ENCODE data around the gene PHF19.

The PHF19 gene

DNA sequence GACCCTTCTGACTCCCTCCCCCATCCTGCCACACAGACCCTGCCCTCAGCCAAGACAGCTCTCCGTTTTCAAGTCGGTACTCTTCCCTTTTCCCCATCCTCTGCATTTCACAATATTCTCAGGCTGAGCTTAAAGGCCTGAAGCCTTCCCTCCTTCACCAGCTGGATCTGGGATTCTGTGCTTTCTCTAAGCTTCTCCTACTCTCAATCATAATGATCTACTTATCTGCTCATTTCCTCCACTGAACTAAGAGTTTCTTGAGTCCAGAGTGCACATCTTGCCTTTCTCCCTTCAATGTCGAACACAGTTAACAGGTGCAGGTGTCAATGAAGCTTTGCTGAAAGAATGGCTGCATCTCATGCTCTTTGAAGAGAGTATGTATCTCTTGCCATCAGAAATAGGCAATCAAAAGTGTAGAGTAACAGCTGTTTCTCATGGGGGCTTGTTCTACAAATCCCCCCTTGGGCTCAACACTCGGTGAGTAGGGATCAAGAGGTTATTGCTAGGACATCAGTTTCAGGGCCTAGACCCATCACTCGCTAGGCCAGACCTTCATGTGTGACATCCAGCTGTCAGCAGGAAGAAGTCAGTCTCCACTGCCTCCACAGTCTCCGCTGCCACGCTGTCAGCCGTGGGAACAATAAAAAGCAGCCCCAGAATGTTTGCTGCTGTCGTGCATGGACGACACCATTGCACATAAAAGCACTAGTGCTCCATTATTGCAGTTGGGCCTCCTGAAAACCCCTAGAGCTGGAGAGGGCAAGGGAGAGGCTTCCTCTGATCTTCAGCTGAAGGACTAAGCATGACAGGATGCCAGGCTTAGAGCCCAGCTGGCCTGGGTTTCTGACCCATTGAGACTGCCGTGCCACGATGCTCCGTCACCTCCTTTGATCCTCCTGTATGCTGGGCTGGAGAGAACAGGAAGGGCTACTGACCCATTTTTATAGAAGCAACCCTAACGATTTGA lies 25.9 kb upstream of the PHF19 start:
- no peak for DNase-seq
- Histone ChIP-seq H3K9me3 (ENCODE audit: control insufficient read depth, low read length) (no peaks in the 10 kb centered on the region), H3K27ac (ENCODE audit: insufficient read depth, low read length, poor library complexity, severe bottlenecking) (peak overlapping the region; percentile 89), H3K4me3 (ENCODE audit: insufficient read depth, low read depth, low read length, poor library complexity, severe bottlenecking) (no peak overlapping the region), H3K36me3 (ENCODE audit: control insufficient read depth, insufficient read depth, low read length) (peaks cover 34% of the 10 kb centered on the region), H3K27me3 (replicated peaks; ENCODE audit: control insufficient read depth, insufficient read depth, low read length, poor library complexity, severe bottlenecking) (no peaks in the 10 kb centered on the region), H3K4me1 (ENCODE audit: control insufficient read depth, insufficient read depth, low read length, poor library complexity, severe bottlenecking) (peaks cover 57% of the 10 kb centered on the region)

DNA sequence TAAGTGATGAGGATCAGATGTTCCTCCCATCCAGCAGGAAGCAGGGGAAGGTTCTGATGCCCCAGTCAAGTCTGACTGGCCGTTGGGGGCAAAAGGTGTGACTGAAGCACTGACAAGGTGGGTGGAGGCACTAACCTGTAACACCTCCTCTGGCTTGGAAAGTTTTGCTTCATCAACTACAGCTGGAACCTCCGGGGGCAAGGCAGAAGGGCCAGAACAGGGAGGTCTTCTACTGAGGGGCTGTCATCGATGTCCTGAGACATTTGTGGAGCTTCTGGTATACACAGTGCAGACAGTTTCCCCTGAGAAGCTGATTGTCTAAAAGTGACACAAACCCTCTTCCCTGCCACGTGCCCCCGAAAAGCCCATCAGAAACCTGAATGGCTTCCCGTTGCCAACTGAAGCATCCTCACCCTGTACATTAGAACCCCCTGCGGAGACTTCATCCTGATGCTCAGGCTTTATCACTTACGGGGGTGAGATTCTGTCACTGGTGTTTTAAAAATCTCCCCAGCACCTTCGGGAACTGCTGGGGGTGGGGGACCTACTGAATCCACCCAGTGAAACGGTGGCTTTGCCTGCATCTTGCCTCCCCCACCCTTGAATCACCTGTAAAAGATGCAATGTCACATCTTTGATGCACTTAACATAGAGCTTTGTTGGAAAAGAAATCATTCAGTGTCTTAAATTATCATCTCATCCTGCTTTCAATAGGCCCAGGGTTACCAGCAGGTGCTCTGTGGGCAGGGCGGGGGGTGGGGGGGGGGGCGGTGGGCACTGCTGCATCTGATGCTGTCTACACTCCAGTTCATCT lies 25.0 kb upstream of the PHF19 start:
- Histone ChIP-seq H3K4me3 (ENCODE audit: insufficient read depth, low read depth, low read length, poor library complexity, severe bottlenecking) (no peak overlapping the region), H3K36me3 (ENCODE audit: control insufficient read depth, insufficient read depth, low read length) (peaks cover 25% of the 10 kb centered on the region), H3K4me1 (ENCODE audit: control insufficient read depth, insufficient read depth, low read length, poor library complexity, severe bottlenecking) (peaks cover 61% of the 10 kb centered on the region), H3K27me3 (replicated peaks; ENCODE audit: control insufficient read depth, insufficient read depth, low read length, poor library complexity, severe bottlenecking) (no peaks in the 10 kb centered on the region), H3K27ac (ENCODE audit: insufficient read depth, low read length, poor library complexity, severe bottlenecking) (peak overlapping the region; percentile 89), H3K9me3 (ENCODE audit: control insufficient read depth, low read length) (no peaks in the 10 kb centered on the region)
- DNase-seq: no peak

GRCh38 chr9:120900824-120901223 lies 23.8 kb upstream of the PHF19 start:
- no peak for DNase-seq
- peaks cover 55% of the 10 kb centered on the region for H3K4me1 ChIP-seq (ENCODE audit: control insufficient read depth, insufficient read depth, low read length, poor library complexity, severe bottlenecking)
- no peaks in the 10 kb centered on the region for H3K27me3 ChIP-seq (replicated peaks; ENCODE audit: control insufficient read depth, insufficient read depth, low read length, poor library complexity, severe bottlenecking)
- peak overlapping the region; percentile 21 for H3K27ac ChIP-seq (ENCODE audit: insufficient read depth, low read length, poor library complexity, severe bottlenecking)
- H3K4me3 ChIP-seq (ENCODE audit: insufficient read depth, low read depth, low read length, poor library complexity, severe bottlenecking): no peak overlapping the region
- H3K9me3 ChIP-seq (ENCODE audit: control insufficient read depth, low read length): no peaks in the 10 kb centered on the region
- peaks cover 18% of the 10 kb centered on the region for H3K36me3 ChIP-seq (ENCODE audit: control insufficient read depth, insufficient read depth, low read length)

DNA sequence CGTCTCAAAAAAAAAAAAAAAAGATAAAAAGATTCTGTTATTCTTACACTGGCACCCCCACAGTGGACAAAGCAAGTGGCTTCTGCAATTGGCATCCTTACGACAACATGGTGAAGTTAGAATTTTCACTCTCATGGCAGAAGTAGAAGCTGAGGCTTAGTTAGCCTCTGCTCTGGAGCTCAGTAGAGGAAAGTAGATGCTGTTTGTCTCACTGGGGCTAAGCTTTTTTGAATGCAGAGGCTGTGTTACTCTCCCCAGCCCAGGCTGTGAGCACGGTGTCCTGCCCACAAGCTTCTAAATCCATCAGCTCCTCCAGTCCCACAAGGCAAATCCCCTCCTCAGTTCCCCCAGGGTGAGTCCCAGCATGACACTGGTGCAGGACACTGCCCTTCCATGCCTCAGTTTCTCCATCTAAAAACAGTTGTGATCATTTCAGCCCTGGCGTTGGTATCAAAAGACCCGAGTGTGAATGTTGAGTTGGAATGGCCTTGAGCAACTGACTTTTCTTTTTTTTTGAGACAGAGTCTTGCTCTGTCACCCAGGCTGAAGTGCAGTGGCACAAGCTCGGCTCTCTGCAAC lies 22.6 kb upstream of the PHF19 start:
- Histone ChIP-seq H3K27me3 (replicated peaks; ENCODE audit: control insufficient read depth, insufficient read depth, low read length, poor library complexity, severe bottlenecking) (no peaks in the 10 kb centered on the region), H3K27ac (ENCODE audit: insufficient read depth, low read length, poor library complexity, severe bottlenecking) (no peak overlapping the region), H3K9me3 (ENCODE audit: control insufficient read depth, low read length) (no peaks in the 10 kb centered on the region), H3K4me1 (ENCODE audit: control insufficient read depth, insufficient read depth, low read length, poor library complexity, severe bottlenecking) (peaks cover 42% of the 10 kb centered on the region), H3K36me3 (ENCODE audit: control insufficient read depth, insufficient read depth, low read length) (peaks cover 12% of the 10 kb centered on the region), H3K4me3 (ENCODE audit: insufficient read depth, low read depth, low read length, poor library complexity, severe bottlenecking) (no peak overlapping the region)
- no peak for DNase-seq

GRCh38 chr9:120898396-120898795 lies 21.4 kb upstream of the PHF19 start:
- no peak overlapping the region for H3K27ac ChIP-seq (ENCODE audit: insufficient read depth, low read length, poor library complexity, severe bottlenecking)
- H3K27me3 ChIP-seq (replicated peaks; ENCODE audit: control insufficient read depth, insufficient read depth, low read length, poor library complexity, severe bottlenecking): no peaks in the 10 kb centered on the region
- DNase-seq: no peak
- peaks cover 39% of the 10 kb centered on the region for H3K4me1 ChIP-seq (ENCODE audit: control insufficient read depth, insufficient read depth, low read length, poor library complexity, severe bottlenecking)
- H3K36me3 ChIP-seq (ENCODE audit: control insufficient read depth, insufficient read depth, low read length): peaks cover 9% of the 10 kb centered on the region
- no peaks in the 10 kb centered on the region for H3K9me3 ChIP-seq (ENCODE audit: control insufficient read depth, low read length)
- H3K4me3 ChIP-seq (ENCODE audit: insufficient read depth, low read depth, low read length, poor library complexity, severe bottlenecking): no peak overlapping the region

DNA sequence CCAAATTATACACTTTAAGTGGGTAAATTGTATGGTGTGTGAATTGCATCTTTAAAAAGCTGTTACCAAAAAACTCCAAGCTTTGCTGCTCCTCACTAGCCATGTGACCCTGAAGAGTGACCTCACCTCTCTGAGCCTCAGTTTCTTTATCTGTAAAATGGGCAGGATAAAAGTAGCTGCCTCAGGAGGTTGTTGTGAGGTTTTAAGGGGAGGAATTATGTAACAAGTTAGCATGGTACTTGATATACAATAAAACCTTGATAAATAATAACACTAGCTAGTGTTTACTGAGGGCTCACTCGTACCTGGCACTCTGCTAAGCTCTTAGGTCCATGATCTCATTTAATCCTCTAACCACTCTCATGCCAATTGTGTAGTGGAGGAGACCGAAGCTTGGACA lies 19.0 kb upstream of the PHF19 start:
- H3K27me3 ChIP-seq (replicated peaks; ENCODE audit: control insufficient read depth, insufficient read depth, low read length, poor library complexity, severe bottlenecking): no peaks in the 10 kb centered on the region
- H3K36me3 ChIP-seq (ENCODE audit: control insufficient read depth, insufficient read depth, low read length): no peaks in the 10 kb centered on the region
- peaks cover 44% of the 10 kb centered on the region for H3K4me1 ChIP-seq (ENCODE audit: control insufficient read depth, insufficient read depth, low read length, poor library complexity, severe bottlenecking)
- no peak for DNase-seq
- H3K4me3 ChIP-seq (ENCODE audit: insufficient read depth, low read depth, low read length, poor library complexity, severe bottlenecking): no peak overlapping the region
- peak overlapping the region; percentile 7 for H3K27ac ChIP-seq (ENCODE audit: insufficient read depth, low read length, poor library complexity, severe bottlenecking)
- no peaks in the 10 kb centered on the region for H3K9me3 ChIP-seq (ENCODE audit: control insufficient read depth, low read length)

- H3K4me1 ChIP-seq (ENCODE audit: control insufficient read depth, insufficient read depth, low read length, poor library complexity, severe bottlenecking): peaks cover 55% of the 10 kb centered on the region
- H3K4me3 ChIP-seq (ENCODE audit: insufficient read depth, low read depth, low read length, poor library complexity, severe bottlenecking): no peak overlapping the region
- H3K27me3 ChIP-seq (replicated peaks; ENCODE audit: control insufficient read depth, insufficient read depth, low read length, poor library complexity, severe bottlenecking): no peaks in the 10 kb centered on the region
- H3K9me3 ChIP-seq (ENCODE audit: control insufficient read depth, low read length): no peaks in the 10 kb centered on the region
- DNase-seq: no peak
- no peaks in the 10 kb centered on the region for H3K36me3 ChIP-seq (ENCODE audit: control insufficient read depth, insufficient read depth, low read length)
- H3K27ac ChIP-seq (ENCODE audit: insufficient read depth, low read length, poor library complexity, severe bottlenecking): peak overlapping the region; percentile 87
Observed at GRCh38 chr9:120894321-120895148, 17.5 kb upstream of the PHF19 start.

GRCh38 chr9:120893611-120894307 lies 16.8 kb upstream of the PHF19 start:
- H3K27me3 ChIP-seq (replicated peaks; ENCODE audit: control insufficient read depth, insufficient read depth, low read length, poor library complexity, severe bottlenecking): no peaks in the 10 kb centered on the region
- H3K9me3 ChIP-seq (ENCODE audit: control insufficient read depth, low read length): no peaks in the 10 kb centered on the region
- peak overlapping the region; percentile 87 for H3K27ac ChIP-seq (ENCODE audit: insufficient read depth, low read length, poor library complexity, severe bottlenecking)
- H3K36me3 ChIP-seq (ENCODE audit: control insufficient read depth, insufficient read depth, low read length): no peaks in the 10 kb centered on the region
- peaks cover 57% of the 10 kb centered on the region for H3K4me1 ChIP-seq (ENCODE audit: control insufficient read depth, insufficient read depth, low read length, poor library complexity, severe bottlenecking)
- H3K4me3 ChIP-seq (ENCODE audit: insufficient read depth, low read depth, low read length, poor library complexity, severe bottlenecking): no peak overlapping the region
- DNase-seq: no peak
